GM18517 (cell line): Measurements from ENCODE around the gene PRRC2C.

ENCODE experiments used
- ATAC-seq: cut with Tn5 transposase; IDR thresholded peaks from one replicate; pipeline ENCODE4 v1.9.1; 2021; ENCODE audit warnings: mild to moderate bottlenecking, moderate library complexity; ENCODE audit not compliant: unreplicated experiment

The PRRC2C gene

GRCh38 chr1:171627020-171627419, 141.7 kb downstream of the PRRC2C start:
- no peak for ATAC-seq

- ATAC-seq, result no peak
Observed at GRCh38 chr1:171628225-171628624, 142.9 kb downstream of the PRRC2C start.

GRCh38 chr1:171635661-171636060, 150.3 kb downstream of the PRRC2C start:
- no peak for ATAC-seq

- ATAC-seq, result no peak
Observed at GRCh38 chr1:171636141-171636540, 150.8 kb downstream of the PRRC2C start.

GRCh38 chr1:171637928-171638576, 152.7 kb downstream of the PRRC2C start:
- ATAC-seq, result no peak

- no peak for ATAC-seq
Observed at GRCh38 chr1:171640225-171640624, 154.9 kb downstream of the PRRC2C start.

GRCh38 chr1:171641076-171641864, 155.9 kb downstream of the PRRC2C start:
- no peak for ATAC-seq

GRCh38 chr1:171642197-171642596, 156.9 kb downstream of the PRRC2C start:
- ATAC-seq, result no peak
